Dermis lymphatic vessel endothelial cell (primary cell): ENCODE data around the gene PPEF2. TPM values are rescaled to one million over a fixed set of nuclear protein-coding genes. Genes with fewer than 3 reads are reported as not detected.

Experiments used
- total RNA-seq: library from RNA; depleted of rRNA; stranded (reverse); fragments of >200 nt; gene quantifications from 2 replicates; pipeline ENCODE4 v1.2.1, GENCODE V29; 2014

PPEF2 gene, protein sequence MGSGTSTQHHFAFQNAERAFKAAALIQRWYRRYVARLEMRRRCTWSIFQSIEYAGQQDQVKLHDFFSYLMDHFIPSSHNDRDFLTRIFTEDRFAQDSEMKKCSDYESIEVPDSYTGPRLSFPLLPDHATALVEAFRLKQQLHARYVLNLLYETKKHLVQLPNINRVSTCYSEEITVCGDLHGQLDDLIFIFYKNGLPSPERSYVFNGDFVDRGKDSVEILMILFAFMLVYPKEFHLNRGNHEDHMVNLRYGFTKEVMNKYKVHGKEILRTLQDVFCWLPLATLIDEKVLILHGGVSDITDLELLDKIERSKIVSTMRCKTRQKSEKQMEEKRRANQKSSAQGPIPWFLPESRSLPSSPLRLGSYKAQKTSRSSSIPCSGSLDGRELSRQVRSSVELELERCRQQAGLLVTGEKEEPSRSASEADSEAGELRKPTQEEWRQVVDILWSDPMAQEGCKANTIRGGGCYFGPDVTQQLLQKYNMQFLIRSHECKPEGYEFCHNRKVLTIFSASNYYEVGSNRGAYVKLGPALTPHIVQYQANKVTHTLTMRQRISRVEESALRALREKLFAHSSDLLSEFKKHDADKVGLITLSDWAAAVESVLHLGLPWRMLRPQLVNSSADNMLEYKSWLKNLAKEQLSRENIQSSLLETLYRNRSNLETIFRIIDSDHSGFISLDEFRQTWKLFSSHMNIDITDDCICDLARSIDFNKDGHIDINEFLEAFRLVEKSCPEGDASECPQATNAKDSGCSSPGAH
- total RNA-seq = not detected in 2 replicates

GRCh38 chr4:75902352-75902751, at the start of gene PPEF2:
Gene PPEF2 (minus strand): TSS chr4:75902452. CDS start chr4:75896325, 6,127 bp downstream.

DNA sequence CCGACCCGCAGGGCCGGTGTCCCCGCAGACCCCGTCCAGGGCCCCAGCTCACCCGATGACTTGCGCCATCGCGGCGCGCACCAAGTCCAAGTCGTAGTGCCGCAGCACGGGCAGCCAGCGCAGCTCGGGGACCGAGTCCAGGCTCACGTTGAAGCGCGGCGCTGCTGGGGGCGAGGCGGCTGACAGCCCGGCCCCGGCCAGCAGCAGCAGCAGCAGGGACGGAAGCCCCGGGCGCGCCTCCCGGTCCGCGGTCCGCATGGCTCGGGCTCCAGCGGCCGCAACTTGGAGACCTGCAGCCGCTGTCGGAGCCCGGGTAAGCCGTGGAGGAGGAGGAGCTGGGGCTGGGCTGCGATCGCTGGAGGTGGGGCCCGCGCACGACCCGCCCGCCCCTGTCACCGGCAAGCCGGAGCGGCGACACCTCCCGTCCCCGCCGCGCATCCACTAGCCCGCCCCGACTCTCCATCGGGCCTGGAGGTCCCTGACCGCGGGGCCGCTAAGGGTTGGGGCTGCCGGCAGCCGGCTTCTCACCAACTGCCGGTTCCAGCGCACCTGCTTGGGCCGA, 38.5 kb upstream of the PPEF2 start, which contains the start of gene NAAA:
TSS of gene NAAA (minus strand) at position 322 of the 562 bp plus-strand sequence. CDS start at position 258, 64 bp downstream.

Other genes with a start within 250 kb of the PPEF2 start
- gene G3BP2, start 229.0 kb downstream of the PPEF2 start, total RNA-seq = 195 and 210 TPM in 2 replicates
- gene USO1, start 177.9 kb downstream of the PPEF2 start, total RNA-seq = 86.1 and 93.3 TPM in 2 replicates
- 22.6 and 33.1 TPM in 2 replicates for gene NAAA, start 38.6 kb upstream of the PPEF2 start, total RNA-seq
- gene SDAD1, start 88.5 kb upstream of the PPEF2 start, total RNA-seq = 19.6 and 28.5 TPM in 2 replicates
- not detected in 2 replicates for gene CXCL9, start 105.1 kb upstream of the PPEF2 start, total RNA-seq
- gene CXCL10, start 121.0 kb upstream of the PPEF2 start, total RNA-seq = not detected in 2 replicates
- gene CXCL11, start 133.6 kb upstream of the PPEF2 start, total RNA-seq = not detected in 2 replicates
- gene ART3, start 172.3 kb upstream of the PPEF2 start, total RNA-seq = not detected in 2 replicates
- gene NUP54, start 245.9 kb upstream of the PPEF2 start, total RNA-seq = 43.7 and 53.5 TPM in 2 replicates